NCI-H187 (cell line): Measurements from ENCODE around the gene NEMP1.
"Not testable (repeated sequence)": the region's sequence is repeated elsewhere in the genome, so short reads cannot be mapped to it uniquely, and the experiment has no call there.

ENCODE experiments used
- DNase-seq, 2 experiments: peaks; one replicate each; lab custom pipeline; 2025; lab: John Stamatoyannopoulos, UW

NEMP1 gene

DNA sequence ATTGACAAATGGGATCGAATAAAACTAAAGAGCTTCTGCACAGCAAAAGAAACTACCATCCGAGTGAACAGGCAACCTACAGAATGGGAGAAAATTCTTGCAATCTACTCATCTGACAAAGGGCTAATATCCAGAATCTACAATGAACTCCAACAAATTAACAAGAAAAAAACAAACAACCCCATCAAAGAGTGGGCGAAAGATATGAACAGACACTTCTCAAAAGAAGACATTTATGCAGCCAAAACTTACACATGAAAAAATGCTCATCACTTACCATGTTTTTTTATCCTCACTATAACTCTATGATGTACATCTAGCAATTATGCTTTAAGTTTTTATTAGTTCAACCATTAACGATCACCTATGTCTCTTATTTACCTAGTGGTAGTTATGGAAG, 24.7 kb downstream of the NEMP1 start:
- not testable (repeated sequence) for DNase-seq

DNA sequence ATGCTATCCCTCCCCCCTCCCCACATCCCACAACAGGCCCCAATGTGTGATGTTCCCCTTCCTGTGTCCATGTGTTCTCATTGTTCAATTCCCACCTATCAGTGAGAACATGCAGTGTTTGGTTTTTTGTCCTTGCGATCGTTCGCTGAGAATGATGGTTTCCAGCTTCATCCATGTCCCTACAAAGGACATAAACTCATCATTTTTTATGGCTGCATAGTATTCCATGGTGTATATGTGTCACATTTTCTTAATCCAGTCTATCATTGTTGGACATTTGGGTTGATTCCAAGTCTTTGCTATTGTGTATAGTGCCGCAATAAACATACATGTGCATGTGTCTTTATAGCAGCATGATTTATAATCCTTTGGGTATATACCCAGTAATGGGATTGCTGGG, 25.4 kb downstream of the NEMP1 start:
- not testable (repeated sequence) for DNase-seq

DNA sequence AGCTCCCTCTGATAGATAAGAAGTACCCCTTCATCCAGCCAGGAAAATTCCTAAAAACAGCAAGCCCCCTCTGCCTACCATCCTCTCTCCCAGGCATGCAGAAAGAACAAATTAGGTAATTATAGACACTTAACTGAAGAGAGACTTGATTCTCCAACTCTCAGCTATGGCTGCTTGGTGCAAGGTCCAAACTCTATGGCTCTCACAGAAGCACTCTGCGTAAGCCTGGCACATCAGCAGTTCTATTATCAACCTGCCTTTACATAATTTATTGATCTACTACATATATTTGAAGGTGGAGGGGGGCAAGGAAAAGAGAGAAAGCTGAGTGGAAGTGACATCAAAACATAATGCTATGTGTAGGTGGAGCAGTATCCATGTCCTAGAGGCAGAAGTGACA, 27.6 kb downstream of the NEMP1 start:
- no peak for DNase-seq

DNA sequence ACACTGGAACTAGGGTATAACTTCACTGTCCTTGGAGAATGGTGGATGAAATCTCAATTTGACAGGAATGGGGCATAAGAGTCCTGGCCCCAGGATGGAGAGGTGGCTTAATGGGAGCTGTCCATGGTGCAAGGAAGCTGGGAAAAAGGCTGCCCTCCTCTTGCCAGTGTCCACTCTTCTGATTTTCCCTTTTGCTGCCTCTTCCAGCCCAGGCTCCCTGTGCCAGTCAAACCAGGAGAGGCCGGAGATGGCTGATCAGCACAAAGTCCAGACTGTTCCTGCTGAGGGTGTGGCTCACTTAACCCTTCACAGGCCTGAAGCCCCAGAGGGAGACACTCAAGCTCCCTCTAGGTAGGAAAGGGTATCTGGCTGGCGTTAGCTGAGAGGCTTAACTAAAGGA, 28.7 kb downstream of the NEMP1 start, which contains the start of gene MYO1A:
TSS of gene MYO1A (minus strand) at position 240 of the 400 bp plus-strand sequence. CDS start 1,806 bp downstream, outside the sequence.
- no peak for DNase-seq

DNA sequence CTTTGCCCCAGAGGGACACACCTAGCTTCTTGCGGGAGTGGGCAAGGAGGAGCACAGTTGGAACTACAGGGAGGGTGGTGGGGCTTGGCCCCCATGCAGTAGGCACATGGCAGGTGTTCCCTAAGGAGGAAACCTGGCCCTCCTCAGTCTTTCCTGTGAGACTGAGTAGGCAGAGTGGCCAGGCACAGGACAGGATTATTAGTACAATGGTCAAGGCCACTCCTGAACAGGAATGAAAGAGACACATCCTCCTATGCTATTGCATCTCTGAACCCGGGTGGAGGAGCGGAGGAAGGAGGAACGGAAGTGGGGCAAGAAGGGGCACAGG, 29.5 kb downstream of the NEMP1 start:
- DNase-seq, result no peak

DNA sequence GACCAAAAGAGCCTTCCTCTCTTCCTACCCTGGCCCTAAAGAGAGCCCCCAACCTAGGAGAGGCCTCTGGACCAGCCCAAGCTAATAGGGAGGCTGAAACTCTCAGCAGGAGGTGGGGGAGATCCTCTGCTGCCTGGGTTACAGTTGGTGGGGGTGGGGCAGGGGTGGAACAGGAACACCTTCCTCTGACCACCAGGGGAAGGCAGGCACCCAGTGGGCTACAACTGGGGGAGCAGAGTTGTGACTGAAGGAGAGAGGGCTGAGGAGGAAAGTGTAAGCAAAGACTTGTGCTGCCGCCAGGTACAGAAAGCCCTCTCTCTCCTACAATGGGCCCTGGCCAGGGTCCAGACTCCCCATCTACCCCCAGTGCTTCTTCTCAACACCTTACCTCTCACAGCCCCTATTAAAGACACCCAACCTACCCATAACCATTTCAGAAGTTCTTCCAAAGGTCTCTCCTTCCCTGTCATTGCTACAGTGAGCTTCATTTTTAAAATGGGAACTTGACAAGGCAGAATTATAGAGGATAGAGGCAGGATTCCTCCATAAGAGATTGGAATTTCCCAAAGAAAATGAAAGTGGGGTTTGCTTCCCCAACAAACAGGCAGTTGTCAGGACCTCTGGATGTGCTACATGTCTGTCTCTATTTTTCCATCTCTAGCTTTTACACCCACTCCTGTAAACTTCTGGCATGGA, 30.0 kb downstream of the NEMP1 start:
- no peak for DNase-seq

DNA sequence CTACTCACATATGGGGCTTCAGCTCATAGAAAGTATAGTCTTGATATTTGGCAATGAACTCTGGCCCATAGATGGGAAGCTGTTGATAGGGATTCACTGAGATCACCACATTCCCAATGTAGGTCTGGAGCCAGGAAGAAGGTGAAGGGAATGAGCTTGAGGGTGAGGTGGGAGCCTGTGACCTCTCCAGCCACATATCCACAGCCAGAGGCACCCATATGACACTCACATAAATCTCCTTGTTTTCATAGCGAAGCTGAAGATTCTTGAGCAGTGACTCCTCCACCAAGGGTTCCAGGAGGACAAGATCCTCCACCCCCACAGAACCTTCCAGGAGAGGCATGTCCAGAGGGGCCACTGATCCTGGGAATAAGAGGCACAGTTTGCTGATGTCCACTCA, 30.6 kb downstream of the NEMP1 start:
- DNase-seq, result no peak

DNA sequence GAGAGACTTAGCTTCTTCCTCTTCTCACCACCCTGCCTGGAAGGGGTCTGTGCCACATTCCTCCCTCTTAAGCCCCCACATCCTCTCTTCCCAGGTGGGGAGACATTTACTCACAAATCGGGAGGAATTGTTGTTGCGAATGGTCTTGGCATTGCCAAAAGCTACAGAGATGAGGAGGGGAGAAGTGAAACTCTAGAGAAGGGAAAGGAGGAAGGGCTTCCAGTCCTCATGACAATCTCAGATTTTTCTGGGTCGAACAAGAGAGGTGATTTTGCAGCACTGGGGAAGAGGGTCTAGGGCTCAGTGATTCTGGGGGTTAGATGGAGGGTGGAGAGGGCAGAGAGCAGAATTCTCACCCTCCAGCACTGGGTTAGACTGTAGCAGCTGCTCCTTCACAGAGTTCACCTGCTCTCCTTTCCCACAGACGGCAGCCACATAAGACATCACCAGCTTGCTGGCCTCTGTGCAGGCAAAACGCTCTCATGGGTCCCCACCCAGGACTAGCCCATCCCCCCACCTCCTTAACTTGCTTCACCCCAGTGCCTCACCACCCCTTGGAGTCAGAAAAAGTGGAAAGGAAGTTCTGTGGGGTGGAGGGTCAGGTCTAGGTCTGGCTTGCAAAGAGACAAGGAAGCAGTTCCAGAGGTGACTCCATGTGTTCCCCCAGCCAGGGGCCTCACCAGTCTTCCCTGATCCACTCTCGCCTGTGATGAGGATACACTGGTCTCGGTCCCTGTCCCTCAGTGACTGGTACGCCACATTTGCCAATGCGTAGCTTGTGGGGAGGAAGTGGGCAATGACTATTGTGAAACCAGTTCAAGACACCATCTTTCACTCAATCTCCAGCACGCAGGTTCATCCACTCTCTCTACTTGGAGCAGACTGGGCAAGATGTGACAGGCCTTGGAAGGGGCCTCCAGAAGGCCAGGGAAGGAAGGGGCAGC, 31.4 kb downstream of the NEMP1 start:
- no peak for DNase-seq

DNA sequence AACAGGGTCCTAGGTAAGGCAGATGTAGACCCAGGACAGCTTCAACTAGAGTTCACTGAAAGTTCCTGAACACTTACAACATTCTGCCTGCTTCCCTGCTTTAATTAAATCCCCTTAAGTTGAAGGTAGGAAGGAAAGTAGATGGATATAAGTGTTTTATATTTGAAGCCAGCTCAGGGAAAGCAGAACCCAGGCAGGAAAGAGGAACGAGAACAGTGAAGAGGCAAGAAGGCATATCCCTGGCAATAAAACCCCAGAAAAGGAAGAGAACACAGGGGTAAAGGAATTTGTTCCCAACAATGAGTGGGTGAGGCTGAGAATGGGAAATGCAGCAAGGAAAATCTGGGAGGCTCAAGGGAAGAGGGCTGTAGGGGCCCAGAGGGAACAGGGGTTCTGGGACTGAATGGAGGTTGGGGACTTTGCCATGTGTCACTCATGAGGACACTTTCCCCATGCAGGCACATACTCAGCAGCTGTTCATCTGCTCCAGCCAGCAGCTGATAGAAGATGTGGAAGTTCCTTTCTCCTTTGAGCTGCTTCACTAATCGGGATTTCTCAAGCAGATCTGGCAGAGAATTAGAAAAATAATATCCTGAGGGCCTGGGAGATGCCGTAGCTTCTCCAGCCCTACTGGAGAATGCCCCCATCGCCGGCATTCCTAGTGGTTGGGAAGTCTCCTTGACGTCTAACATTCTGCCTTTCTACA, 32.4 kb downstream of the NEMP1 start:
- DNase-seq, result no peak

DNA sequence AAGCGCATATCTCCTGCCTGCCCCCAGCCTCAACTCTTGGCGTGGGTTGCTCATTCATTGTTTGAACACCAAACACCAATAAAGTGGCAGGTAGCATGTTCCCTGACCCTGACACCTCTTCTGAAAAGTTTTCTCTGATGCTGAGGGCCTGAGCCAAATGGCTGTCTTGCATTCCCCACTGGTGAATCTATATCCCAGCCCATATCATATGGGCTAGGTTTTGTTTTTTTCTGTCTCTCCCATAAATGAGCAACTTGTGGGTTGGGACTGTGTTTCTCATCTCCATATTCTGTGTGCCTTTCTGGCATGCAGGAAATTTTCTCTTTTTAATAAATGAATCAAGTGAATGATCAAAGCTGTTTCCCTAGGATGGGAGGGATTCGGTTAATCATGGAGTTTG, 33.7 kb downstream of the NEMP1 start:
- DNase-seq, result no peak

DNA sequence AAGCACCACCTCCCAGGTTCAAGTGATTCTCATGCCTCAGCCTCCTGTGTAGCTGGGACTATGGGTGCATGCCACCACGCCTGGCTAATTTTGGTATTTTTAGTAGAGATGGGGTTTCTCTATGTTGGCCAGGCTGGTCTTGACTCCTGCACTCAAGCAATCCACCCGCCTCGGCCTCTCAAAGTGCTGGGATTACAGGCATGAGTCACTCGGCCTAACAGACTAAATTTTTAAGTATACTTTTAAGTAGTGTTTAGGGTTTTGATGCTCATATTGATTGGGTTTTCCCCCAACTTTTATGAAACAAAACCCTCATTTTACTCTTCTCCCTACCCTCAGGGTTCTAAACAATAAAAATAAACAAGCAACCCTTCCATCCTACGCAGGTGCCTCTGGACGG, 34.1 kb downstream of the NEMP1 start:
- DNase-seq, result no peak

DNA sequence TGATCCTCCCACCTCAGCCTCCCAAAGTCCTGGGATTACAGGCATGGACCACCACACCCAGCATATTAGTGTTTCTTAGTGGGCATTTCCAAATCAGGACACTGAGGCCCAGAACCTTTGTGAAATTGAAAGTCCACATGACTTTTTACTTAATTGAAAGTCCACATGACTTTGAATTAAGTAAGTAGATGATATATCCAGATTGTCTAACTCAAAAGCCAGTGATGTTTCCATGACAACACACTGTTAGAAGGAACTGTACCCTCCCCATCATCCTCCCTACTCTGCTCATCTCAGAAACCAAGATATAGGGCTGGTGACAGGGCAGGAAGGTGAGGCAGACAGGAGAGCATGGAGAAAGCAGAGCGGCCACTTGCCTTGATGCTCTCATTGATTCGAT, 35.9 kb downstream of the NEMP1 start:
- no peak for DNase-seq

DNA sequence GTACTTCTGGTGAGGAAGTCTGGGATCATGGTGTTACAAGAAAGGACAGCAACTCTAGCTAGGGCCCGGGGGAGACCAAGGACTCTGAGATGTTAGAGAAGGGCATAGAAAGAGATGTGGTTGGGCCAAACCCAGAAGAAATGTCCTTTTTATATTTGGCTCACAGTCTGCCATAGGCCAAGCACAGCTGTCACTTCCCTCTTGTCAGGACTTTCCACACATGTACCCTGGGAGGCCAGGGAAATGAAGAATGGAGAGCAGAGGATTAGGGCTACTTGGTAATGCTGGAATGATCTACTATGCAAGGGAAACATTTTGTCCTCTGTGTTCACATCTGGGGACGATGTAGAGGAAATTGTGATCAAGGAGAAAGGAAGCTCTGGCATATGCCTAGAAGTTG, 37.8 kb downstream of the NEMP1 start:
- DNase-seq, result no peak

DNA sequence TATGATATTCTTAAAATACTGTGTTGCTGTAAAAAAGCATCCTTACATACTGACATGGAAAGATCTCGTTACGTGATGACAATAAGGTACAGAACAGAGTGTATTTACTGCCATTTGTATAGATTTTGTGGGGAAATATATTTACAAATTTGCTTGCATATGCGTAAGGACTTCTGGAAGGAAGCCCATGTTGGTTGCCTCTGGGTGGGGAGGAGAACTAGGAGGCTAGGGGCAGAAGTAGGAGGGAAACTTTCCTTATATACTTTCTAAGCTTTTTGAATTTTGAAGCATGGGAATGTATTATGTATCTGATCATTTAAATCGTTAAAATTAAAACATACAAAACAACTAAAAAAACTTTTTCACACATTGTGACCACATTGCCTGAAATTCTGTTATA, 38.4 kb downstream of the NEMP1 start:
- DNase-seq, result no peak

DNA sequence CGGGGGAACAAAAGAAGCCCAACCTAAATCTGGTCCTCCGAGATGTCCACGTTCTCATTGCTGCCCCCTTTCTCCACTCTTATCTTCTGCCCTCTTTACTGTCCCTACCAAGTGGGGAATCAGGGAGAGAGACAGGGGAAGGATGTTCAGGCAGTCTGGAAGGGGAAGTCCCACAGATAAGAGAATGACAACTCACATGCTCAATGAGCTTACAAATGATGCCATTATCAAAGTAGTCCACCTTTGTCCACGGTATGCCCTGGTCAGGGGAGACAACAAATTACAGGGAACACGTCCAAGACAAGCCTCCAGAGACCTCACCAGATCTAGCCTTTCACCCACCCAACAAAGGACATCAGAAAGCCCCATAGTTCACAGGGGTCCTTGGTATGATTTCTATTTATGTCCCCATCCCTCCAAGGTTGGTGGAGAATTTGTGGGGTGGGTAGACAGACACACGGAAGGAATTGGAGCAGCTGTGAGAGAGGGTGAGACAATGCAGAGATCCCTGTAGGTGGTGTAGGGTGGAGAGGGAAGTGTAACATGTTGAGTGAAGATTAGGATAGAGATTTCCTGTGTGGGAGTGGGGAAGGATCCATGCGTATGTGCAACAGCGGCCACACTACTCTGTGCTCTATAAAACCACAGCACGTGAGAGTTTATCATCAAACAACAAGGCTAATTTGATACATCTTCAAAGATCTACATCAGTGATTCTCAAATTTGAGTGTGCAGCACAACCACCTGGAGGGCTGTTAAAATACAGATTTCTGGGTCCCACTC, 39.4 kb downstream of the NEMP1 start:
- DNase-seq, result no peak

DNA sequence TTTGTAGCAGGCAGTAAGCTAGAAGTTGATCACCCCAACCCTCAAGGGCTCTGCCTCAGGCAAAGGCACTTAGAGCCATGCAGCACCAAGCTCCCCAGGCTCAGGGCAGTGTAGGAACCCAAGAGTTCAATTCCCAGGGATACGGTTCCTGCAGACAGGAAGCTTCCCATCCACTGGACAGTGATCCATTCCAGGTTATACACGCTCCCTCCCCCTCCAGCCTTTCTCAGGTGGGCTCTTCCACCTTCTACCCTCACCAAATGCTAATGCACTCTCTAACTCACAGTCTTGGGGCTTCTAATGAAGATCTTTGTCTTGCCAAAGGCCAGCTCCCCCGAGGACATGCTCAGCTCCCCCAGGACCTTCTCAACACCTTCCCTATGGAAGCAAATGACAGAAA, 41.3 kb downstream of the NEMP1 start:
- DNase-seq, result no peak

DNA sequence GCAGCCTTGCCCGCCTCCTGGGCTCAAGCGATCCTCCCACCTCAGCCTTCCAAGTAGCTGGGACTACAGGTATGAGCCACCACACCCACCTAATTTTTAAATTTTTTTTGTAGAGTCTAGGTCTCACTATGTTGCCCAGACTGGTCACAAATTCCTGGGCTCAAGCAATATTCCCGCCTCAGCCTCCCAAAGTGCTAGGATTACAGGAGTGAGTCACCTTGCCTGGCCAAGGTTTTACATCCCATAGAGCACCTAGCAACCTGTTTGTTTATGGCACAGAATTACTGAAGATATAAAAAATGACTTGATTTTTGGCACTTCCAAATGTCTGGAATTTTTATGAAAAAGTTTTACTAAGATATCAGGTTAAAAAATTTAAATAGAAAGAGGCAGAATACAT, 45.2 kb downstream of the NEMP1 start:
- no peak for DNase-seq

DNA sequence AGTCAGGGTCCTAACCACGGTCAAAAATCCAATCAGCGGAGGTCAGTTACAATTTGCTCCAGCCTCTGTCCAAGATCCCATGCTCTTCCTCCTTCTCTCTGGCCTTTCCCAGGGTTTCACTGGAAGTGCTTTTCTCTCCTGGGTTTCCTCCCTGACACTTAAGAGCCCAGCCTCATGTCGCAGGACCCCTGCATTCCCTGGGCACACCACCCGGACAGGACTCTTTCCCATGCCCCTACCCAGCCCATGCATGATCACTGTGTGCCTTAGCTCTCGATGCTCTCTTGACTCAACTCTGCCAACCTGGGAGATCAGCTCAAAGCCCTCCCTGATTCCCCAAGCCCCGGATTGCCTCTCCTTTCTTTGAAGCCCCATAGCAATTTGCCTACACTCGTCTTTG, 46.8 kb downstream of the NEMP1 start:
- DNase-seq, result no peak

DNA sequence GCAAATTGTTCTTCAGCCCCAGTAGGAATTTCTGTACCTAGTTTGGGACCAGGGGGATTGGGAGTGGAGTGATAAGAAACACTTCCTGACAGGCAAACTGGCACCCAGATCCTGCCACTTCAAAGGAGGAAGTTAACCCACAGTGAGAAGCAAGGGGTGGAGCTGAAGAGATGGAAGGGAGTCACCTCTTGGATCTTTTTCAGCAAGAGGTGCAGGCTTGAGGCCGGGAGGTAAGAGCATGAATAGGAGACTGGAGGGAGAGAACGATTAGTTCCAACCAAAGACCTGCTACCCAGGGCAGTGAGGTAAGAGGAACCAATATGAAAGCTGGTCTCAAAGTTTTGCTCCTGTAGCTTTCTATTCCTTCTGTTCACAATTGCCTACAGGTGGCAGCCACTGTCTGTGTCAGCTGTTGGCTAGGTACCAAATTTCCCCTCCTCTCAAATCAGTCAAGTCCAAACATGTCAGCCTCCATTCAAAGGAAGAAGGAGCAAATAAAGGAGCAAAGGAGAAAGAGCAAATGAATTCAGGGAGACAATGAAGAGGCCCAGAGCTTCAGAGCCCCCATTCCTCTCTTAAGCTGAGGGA, 47.4 kb downstream of the NEMP1 start:
- DNase-seq, result peak; percentile 36 to 67

DNA sequence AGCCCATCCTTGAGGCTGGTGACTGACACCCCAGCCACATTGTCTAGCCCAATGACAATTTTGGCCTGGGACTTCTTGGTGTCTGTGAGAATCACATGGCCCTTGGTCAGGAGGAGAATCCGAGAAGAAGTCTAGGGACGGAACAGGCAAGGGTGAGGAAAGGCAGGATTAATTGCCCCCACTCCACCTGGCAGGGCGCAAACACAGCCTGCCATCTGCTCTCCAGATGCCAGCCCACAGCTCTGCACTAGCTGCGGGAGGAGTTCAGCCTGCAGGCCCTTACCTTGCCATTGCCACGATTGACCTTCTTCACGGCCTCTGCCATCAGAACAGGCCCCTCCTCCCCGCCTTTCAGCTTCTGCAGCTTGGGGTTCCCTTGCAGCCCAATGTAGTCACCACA, 49.1 kb downstream of the NEMP1 start:
- no peak for DNase-seq

DNA sequence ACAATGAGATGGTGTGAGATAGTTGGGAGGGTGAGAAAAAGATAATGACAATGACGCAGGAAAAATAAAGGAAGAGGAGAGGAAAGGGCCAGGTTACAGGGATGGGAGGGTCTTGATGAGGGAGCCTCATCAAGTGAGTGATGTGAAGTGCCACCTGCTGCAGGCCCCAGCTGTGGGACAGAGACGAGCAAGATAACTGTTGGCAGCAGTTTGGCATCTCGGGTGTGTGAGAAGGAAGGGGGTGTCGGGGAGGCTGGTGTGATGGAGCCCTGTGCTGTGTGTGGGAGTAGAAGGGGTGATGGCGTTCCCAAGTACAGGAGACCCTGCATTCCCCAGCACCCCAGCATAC, 50.8 kb downstream of the NEMP1 start:
- no peak for DNase-seq
